ENCODE measurements around the gene CBX5. TPM values are rescaled to one million over a fixed set of nuclear protein-coding genes. Genes with fewer than 3 reads are reported as not detected.

The CBX5 gene
- total and polyA plus RNA-seq, 9 of the 15 experiments (the other 6 are each of a cell fraction or from before 2014, with no cell fraction given): 32.6 to 102 (median 59.2) TPM

DNA sequence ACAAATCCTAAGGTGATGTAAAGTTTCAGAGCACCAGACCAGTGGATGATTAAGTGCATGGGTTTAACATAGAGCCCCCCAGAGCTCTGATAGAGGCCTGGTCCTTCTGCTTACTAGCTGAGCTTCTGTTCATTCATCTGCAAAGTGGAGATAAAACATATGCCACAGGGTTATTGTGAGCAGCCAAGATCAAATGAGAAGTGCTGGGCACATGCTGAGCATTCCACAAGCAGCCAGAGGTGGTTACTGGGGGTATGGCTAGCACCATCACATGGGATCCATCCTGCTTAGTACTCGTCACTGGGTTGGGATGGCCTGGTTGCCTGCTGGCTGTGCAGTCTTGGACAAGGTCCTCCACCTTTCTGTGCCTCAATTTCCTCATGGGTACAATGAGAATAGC is 73.1 kb downstream of the CBX5 start (continued):
- TF ChIP-seq ATF1 (CRISPR knock-in tag; IDR thresholded peaks at IDR 0.05): no peak
- TF ChIP-seq ATF1 (tag; IDR thresholded peaks at IDR 0.05): no peak
- TF ChIP-seq, protein P1, sequence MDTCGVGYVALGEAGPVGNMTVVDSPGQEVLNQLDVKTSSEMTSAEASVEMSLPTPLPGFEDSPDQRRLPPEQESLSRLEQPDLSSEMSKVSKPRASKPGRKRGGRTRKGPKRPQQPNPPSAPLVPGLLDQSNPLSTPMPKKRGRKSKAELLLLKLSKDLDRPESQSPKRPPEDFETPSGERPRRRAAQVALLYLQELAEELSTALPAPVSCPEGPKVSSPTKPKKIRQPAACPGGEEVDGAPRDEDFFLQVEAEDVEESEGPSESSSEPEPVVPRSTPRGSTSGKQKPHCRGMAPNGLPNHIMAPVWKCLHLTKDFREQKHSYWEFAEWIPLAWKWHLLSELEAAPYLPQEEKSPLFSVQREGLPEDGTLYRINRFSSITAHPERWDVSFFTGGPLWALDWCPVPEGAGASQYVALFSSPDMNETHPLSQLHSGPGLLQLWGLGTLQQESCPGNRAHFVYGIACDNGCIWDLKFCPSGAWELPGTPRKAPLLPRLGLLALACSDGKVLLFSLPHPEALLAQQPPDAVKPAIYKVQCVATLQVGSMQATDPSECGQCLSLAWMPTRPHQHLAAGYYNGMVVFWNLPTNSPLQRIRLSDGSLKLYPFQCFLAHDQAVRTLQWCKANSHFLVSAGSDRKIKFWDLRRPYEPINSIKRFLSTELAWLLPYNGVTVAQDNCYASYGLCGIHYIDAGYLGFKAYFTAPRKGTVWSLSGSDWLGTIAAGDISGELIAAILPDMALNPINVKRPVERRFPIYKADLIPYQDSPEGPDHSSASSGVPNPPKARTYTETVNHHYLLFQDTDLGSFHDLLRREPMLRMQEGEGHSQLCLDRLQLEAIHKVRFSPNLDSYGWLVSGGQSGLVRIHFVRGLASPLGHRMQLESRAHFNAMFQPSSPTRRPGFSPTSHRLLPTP (IDR thresholded peaks at IDR 0.05; ENCODE audit: borderline replicate concordance, extremely low read depth, insufficient read length): no peak
- TF ChIP-seq, protein P2, sequence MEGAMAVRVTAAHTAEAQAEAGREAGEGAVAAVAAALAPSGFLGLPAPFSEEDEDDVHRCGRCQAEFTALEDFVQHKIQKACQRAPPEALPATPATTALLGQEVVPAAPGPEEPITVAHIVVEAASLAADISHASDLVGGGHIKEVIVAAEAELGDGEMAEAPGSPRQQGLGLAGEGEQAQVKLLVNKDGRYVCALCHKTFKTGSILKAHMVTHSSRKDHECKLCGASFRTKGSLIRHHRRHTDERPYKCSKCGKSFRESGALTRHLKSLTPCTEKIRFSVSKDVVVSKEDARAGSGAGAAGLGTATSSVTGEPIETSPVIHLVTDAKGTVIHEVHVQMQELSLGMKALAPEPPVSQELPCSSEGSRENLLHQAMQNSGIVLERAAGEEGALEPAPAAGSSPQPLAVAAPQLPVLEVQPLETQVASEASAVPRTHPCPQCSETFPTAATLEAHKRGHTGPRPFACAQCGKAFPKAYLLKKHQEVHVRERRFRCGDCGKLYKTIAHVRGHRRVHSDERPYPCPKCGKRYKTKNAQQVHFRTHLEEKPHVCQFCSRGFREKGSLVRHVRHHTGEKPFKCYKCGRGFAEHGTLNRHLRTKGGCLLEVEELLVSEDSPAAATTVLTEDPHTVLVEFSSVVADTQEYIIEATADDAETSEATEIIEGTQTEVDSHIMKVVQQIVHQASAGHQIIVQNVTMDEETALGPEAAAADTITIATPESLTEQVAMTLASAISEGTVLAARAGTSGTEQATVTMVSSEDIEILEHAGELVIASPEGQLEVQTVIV (CRISPR knock-in tag; IDR thresholded peaks at IDR 0.05; ENCODE audit: borderline replicate concordance): no peak
- TF ChIP-seq, protein P3, sequence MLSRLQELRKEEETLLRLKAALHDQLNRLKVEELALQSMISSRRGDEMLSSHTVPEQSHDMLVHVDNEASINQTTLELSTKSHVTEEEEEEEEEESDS (CRISPR knock-in tag; IDR thresholded peaks at IDR 0.05): no peak
